HEK293 (cell line): Measurements from ENCODE around the gene MAGEH1.

Experiments used
- CTCF ChIA-PET: fragments of 350-600 bp; formaldehyde crosslinking; extraction: SDS; loops from one replicate; lab custom pipeline; 2021; ENCODE audit warnings: antibody characterized with exemption; lab: Yijun Ruan, JAX
- POLR2A ChIA-PET: fragments of 300-600 bp; formaldehyde crosslinking; extraction: SDS; loops from one replicate; lab custom pipeline; 2020; ENCODE audit warnings: antibody characterized with exemption, inconsistent platforms; lab: Yijun Ruan, JAX
- H3K27ac ChIP-seq: fragments of 200-500 bp; sonication (Bioruptor generic); 2 replicates; pipeline ENCODE4 v1.5.1; 2014; ENCODE audit warnings: low read depth, low read length, control low read depth, inconsistent platforms; ENCODE audit errors: extremely low read depth
- H3K36me3 ChIP-seq, 2 experiments: fragments of 200-500 bp in 1 of 2; sonication (Bioruptor generic) in 1 of 2; 1 replicate in 1 of 2; 2 replicates in 1 of 2; pipeline ENCODE4 v1.5.1; 2014 to 2017; ENCODE audit warnings: inconsistent platforms in 2 of 2, low read length in 2 of 2; ENCODE audit not compliant: control insufficient read depth in 2 of 2, insufficient read depth in 1 of 2
- H3K4me1 ChIP-seq: fragments of 200-500 bp; sonication (Bioruptor generic); 2 replicates; pipeline ENCODE4 v1.5.1; 2014; ENCODE audit warnings: mild to moderate bottlenecking, low read length, inconsistent platforms; ENCODE audit not compliant: control insufficient read depth, insufficient read depth
- H3K4me3 ChIP-seq: 2 replicates; pipeline ENCODE4 v1.5.1; 2011; ENCODE audit warnings: low read depth, mild to moderate bottlenecking, control low read depth, low read length, moderate library complexity
- H3K9me3 ChIP-seq: fragments of 200-500 bp; sonication (Bioruptor generic); 2 replicates; pipeline ENCODE4 v1.5.1; 2014; ENCODE audit warnings: low read depth, low read length, inconsistent platforms; ENCODE audit not compliant: control insufficient read depth, insufficient read depth
- HOXD13 ChIP-seq: sonication (generic); formaldehyde crosslinking; IDR thresholded peaks from 2 replicates; pipeline ENCODE4 v1.8.0; 2022; ENCODE audit warnings: missing genetic modification reagents, borderline replicate concordance
- KLF7 ChIP-seq: fragments of 450-650 bp; formaldehyde crosslinking; IDR thresholded peaks from 2 replicates; pipeline ENCODE4 v1.5.1; 2016; ENCODE audit warnings: missing biosample characterization, missing genetic modification characterization, borderline replicate concordance
- MYNN ChIP-seq: fragments of 450-650 bp; formaldehyde crosslinking; IDR thresholded peaks from 2 replicates; pipeline ENCODE4 v1.5.1; 2016; ENCODE audit warnings: missing biosample characterization, missing genetic modification characterization, borderline replicate concordance
- SALL2 ChIP-seq: fragments of 450-650 bp; formaldehyde crosslinking; IDR thresholded peaks from 2 replicates; pipeline ENCODE4 v1.5.0; 2017; ENCODE audit warnings: missing biosample characterization, mild to moderate bottlenecking, missing genetic modification characterization, borderline replicate concordance
- SETDB1 ChIP-seq: IDR thresholded peaks from one replicate; pipeline ENCODE4 v1.6.1; 2017; ENCODE audit warnings: mild to moderate bottlenecking, low read length, moderate library complexity, mixed read lengths; ENCODE audit not compliant: insufficient read length
- SP2 ChIP-seq: fragments of 450-650 bp; formaldehyde crosslinking; IDR thresholded peaks from 2 replicates; pipeline ENCODE4 v1.5.1; 2016; ENCODE audit warnings: missing biosample characterization, missing genetic modification characterization
- SP3 ChIP-seq: fragments of 450-650 bp; formaldehyde crosslinking; IDR thresholded peaks from 2 replicates; pipeline ENCODE4 v1.5.1; 2016; ENCODE audit warnings: missing biosample characterization, missing genetic modification characterization
- YY2 ChIP-seq: fragments of 450-650 bp; formaldehyde crosslinking; IDR thresholded peaks from 2 replicates; pipeline ENCODE4 v1.5.1; 2016; ENCODE audit warnings: missing biosample characterization, missing genetic modification characterization
- ZBTB8A ChIP-seq: fragments of 450-650 bp; formaldehyde crosslinking; IDR thresholded peaks from 2 replicates; pipeline ENCODE4 v1.5.1; 2016; ENCODE audit warnings: missing biosample characterization, missing genetic modification characterization
- ZFHX2 ChIP-seq: fragments of 450-650 bp; formaldehyde crosslinking; conservative IDR thresholded peaks from 2 replicates; pipeline ENCODE4 v1.5.1; 2016; ENCODE audit warnings: missing biosample characterization, missing genetic modification characterization
- ZNF10 ChIP-seq: fragments of 450-650 bp; formaldehyde crosslinking; IDR thresholded peaks from 2 replicates; pipeline ENCODE4 v1.5.1; 2017; ENCODE audit warnings: missing biosample characterization, missing genetic modification characterization
- ZNF202 ChIP-seq: fragments of 450-650 bp; formaldehyde crosslinking; IDR thresholded peaks from 2 replicates; pipeline ENCODE4 v1.5.1; 2016; ENCODE audit warnings: missing biosample characterization, missing genetic modification characterization, borderline replicate concordance
- ZNF510 ChIP-seq: fragments of 450-650 bp; formaldehyde crosslinking; IDR thresholded peaks from 2 replicates; pipeline ENCODE4 v1.5.1; 2018; ENCODE audit warnings: mild to moderate bottlenecking, missing genetic modification characterization, missing biosample characterization; ENCODE audit not compliant: insufficient replicate concordance
- ZSCAN23 ChIP-seq: fragments of 450-650 bp; formaldehyde crosslinking; IDR thresholded peaks from 2 replicates; pipeline ENCODE4 v1.5.1; 2016; ENCODE audit warnings: missing biosample characterization, missing genetic modification characterization
- ZXDB ChIP-seq: fragments of 450-650 bp; formaldehyde crosslinking; IDR thresholded peaks from 2 replicates; pipeline ENCODE4 v1.5.1; 2016; ENCODE audit warnings: missing biosample characterization, missing genetic modification characterization
- TF ChIP-seq, protein P1 (sequence below): fragments of 450-650 bp; formaldehyde crosslinking; IDR thresholded peaks from 2 replicates; pipeline ENCODE4 v1.5.1; 2016; ENCODE audit warnings: missing biosample characterization, missing genetic modification characterization
- TF ChIP-seq, protein P2 (sequence below): fragments of 450-650 bp; formaldehyde crosslinking; optimal IDR thresholded peaks from 2 replicates; pipeline ENCODE3; 2016; ENCODE audit warnings: missing biosample characterization, mild to moderate bottlenecking, missing genetic modification characterization
- TF ChIP-seq, protein P3 (sequence below): fragments of 450-650 bp; formaldehyde crosslinking; IDR thresholded peaks from 2 replicates; pipeline ENCODE4 v1.5.1; 2016; ENCODE audit warnings: missing biosample characterization, missing genetic modification characterization

MAGEH1 gene

DNA sequence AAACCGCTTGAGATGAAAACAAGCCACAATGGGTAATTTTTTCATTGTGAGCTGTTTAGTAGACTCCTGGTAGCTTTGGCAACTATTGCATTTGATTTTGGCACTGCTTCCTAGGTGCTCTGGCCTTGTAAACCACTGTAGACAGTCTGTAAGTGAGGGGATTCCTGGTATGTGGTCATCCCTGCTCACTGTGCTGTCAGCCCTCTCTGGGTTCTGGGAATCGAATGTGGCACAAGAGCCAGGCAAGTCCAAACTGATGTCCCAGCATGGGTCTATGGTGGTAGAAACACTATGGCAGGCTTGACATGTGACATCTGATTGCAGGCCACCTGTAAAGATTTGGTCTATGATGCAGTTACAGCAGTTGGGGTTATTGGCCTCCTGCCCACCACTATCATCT lies 35.2 kb downstream of the MAGEH1 start:
- H3K4me3 ChIP-seq, result no peak overlapping the region
- H3K4me1 ChIP-seq, result no peaks in the 10 kb centered on the region
- no peaks in the 10 kb centered on the region for H3K9me3 ChIP-seq
- POLR2A ChIA-PET, result no interaction called here
- TF ChIP-seq YY2 (tag by site-specific recombination) (no peak), ZNF510 (tag by site-specific recombination) (no peak), MYNN (tag by site-specific recombination) (no peak), ZNF10 (tag by site-specific recombination) (no peak), ZNF202 (tag by site-specific recombination) (no peak)
- TF ChIP-seq, all 188 proteins: peak for 0
- H3K36me3 ChIP-seq, result no peaks in the 10 kb centered on the region
- H3K27ac ChIP-seq, result no peak overlapping the region
- CTCF ChIA-PET, result interaction anchor here (0.6 kb wide), 1 partner anchor 1750 kb away, joined by 3 read pairs; no protein-coding TSS in a partner anchor

DNA sequence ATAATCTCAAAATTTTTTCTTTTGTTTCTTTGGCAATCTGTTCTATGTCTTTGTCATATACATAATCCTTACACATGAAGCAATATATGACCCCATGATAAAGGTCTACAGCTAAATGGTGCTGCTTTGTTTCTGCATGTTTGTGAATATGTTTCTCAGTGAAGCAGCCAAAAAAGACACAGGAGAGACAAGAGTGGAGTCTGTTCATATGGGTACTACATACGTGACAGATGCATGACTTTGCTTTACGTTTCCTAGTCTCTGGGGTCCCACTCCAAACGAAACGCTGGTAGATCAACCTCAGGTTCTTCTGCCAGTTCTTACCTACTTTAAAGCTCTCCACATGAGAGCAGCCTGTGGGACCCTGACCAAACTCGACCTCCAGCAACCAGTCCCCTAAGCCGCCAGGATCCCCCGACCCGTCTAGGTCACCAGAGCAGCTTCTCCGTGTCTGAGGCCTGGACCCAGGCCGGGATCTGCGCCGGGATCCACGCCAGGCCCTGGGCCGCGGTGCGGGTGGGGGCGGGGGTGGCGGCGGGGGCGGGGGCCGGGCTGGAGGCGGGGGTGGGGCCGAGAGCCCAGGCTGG lies 36.2 kb downstream of the MAGEH1 start:
- Histone ChIP-seq H3K9me3 (no peaks in the 10 kb centered on the region), H3K36me3 (no peaks in the 10 kb centered on the region), H3K4me1 (no peaks in the 10 kb centered on the region), H3K4me3 (no peak overlapping the region), H3K27ac (no peak overlapping the region)
- TF ChIP-seq, protein P1, sequence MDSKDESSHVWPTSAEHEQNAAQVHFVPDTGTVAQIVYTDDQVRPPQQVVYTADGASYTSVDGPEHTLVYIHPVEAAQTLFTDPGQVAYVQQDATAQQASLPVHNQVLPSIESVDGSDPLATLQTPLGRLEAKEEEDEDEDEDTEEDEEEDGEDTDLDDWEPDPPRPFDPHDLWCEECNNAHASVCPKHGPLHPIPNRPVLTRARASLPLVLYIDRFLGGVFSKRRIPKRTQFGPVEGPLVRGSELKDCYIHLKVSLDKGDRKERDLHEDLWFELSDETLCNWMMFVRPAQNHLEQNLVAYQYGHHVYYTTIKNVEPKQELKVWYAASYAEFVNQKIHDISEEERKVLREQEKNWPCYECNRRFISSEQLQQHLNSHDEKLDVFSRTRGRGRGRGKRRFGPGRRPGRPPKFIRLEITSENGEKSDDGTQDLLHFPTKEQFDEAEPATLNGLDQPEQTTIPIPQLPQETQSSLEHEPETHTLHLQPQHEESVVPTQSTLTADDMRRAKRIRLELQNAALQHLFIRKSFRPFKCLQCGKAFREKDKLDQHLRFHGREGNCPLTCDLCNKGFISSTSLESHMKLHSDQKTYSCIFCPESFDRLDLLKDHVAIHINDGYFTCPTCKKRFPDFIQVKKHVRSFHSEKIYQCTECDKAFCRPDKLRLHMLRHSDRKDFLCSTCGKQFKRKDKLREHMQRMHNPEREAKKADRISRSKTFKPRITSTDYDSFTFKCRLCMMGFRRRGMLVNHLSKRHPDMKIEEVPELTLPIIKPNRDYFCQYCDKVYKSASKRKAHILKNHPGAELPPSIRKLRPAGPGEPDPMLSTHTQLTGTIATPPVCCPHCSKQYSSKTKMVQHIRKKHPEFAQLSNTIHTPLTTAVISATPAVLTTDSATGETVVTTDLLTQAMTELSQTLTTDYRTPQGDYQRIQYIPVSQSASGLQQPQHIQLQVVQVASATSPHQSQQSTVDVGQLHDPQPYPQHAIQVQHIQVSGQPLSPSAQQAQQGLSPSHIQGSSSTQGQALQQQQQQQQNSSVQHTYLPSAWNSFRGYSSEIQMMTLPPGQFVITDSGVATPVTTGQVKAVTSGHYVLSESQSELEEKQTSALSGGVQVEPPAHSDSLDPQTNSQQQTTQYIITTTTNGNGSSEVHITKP (tag by site-specific recombination), result no peak
- ChIA-PET CTCF (no interaction called here), POLR2A (no interaction called here)

DNA sequence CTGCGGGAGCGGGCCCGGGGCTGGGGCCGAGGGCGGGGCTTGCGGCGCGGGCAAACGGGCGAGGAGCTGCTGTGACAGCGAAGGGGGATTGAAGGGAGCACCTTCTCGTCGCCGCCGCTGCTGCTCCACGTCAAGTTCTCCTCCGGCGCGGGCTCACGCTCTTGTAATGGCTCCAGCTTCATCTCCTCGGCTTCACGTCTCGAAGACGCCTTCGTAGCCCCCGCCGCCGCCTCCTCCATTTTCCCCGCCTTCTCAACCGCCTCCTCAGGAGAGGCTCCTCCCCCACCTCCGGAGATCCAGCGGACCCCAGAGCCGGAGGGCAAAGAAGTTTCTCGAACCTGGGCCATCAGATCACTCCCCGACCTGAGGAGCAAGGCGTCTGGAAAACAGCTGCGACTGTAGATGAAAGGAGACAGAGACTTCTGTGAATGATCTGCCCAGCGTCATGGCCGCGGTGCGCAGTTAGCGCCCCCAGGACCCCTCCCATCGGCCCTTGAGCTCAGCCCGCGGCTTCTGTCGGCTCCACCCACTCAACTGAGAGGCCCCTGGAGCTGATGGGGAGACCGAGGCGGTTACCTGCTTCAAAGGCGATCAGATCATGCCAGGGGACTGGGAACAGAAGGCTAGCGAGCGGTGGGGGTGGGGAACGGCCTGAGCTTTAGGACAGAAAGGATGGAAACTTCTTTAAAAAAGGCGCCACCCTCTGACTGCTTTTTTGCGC lies 36.8 kb downstream of the MAGEH1 start:
- Histone ChIP-seq H3K9me3 (no peaks in the 10 kb centered on the region), H3K36me3 (no peaks in the 10 kb centered on the region), H3K27ac (peak overlapping the region; percentile 59; the same call in 1 of the 2 replicates), H3K4me1 (no peaks in the 10 kb centered on the region), H3K4me3 (peak overlapping the region; percentile 41)
- ChIA-PET CTCF (no interaction called here), POLR2A (interaction anchor here (0.9 kb wide), 1 partner anchor 37 kb away, joined by 3 read pairs; the partner anchor contains the start of gene MAGEH1)
- TF ChIP-seq SP3 (tag by site-specific recombination) (peak; percentile 64), SETDB1 (peak; percentile 28), ZFHX2 (tag by site-specific recombination) (peak; percentile 43), HOXD13 (CRISPR knock-in tag) (no peak), SALL2 (tag by site-specific recombination) (no peak), ZSCAN23 (tag by site-specific recombination) (no peak), ZXDB (tag by site-specific recombination) (0 out of 2 replicates have a peak, but pooled peaks have one; percentile 18), ZBTB8A (0 out of 2 replicates have a peak, but pooled peaks have one; percentile 37), SP2 (tag by site-specific recombination) (peak; percentile 24), KLF7 (tag by site-specific recombination) (no peak)
- TF ChIP-seq, protein P1 (tag by site-specific recombination), result peak; percentile 24; the same call in 1 of the 2 replicates
- TF ChIP-seq, protein P2, sequence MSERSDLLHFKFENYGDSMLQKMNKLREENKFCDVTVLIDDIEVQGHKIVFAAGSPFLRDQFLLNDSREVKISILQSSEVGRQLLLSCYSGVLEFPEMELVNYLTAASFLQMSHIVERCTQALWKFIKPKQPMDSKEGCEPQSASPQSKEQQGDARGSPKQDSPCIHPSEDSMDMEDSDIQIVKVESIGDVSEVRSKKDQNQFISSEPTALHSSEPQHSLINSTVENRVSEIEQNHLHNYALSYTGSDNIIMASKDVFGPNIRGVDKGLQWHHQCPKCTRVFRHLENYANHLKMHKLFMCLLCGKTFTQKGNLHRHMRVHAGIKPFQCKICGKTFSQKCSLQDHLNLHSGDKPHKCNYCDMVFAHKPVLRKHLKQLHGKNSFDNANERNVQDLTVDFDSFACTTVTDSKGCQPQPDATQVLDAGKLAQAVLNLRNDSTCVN (tag by site-specific recombination), result peak; percentile 25
- TF ChIP-seq, protein P3, sequence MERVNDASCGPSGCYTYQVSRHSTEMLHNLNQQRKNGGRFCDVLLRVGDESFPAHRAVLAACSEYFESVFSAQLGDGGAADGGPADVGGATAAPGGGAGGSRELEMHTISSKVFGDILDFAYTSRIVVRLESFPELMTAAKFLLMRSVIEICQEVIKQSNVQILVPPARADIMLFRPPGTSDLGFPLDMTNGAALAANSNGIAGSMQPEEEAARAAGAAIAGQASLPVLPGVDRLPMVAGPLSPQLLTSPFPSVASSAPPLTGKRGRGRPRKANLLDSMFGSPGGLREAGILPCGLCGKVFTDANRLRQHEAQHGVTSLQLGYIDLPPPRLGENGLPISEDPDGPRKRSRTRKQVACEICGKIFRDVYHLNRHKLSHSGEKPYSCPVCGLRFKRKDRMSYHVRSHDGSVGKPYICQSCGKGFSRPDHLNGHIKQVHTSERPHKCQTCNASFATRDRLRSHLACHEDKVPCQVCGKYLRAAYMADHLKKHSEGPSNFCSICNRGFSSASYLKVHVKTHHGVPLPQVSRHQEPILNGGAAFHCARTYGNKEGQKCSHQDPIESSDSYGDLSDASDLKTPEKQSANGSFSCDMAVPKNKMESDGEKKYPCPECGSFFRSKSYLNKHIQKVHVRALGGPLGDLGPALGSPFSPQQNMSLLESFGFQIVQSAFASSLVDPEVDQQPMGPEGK (tag by site-specific recombination), result 0 out of 2 replicates have a peak, but pooled peaks have one; percentile 20
